Measurements from ENCODE around the gene OPN1SW. TPM values are rescaled to one million over a fixed set of nuclear protein-coding genes. Genes with fewer than 3 reads are reported as not detected.

OPN1SW gene
- total RNA-seq, 1 donor from 2014 or later: not detected

- H3K27me3 Mint-ChIP-seq: no peaks in the 10 kb centered on the region
- no peak for DNase-seq (ENCODE audit: low spot score, unreplicated experiment)
Measured at GRCh38 chr7:128812514-128813168, 37.0 kb upstream of the OPN1SW start.

GRCh38 chr7:128811631-128812430 lies 36.2 kb upstream of the OPN1SW start:
- Mint-ChIP-seq H3K4me3 (ENCODE audit: low read depth) (no peak overlapping the region), H3K9me3 (ENCODE audit: low read depth) (no peaks in the 10 kb centered on the region), H3K27ac (no peak overlapping the region), H3K27me3 (no peaks in the 10 kb centered on the region), H3K4me1 (ENCODE audit: low read depth) (peaks cover 3% of the 10 kb centered on the region), H3K36me3 (ENCODE audit: insufficient read depth) (peaks cover 10% of the 10 kb centered on the region)
- TF ChIP-seq CTCF (IDR thresholded peaks at IDR 0.05; ENCODE audit: unreplicated experiment): no peak
- no peak for DNase-seq (ENCODE audit: low spot score, unreplicated experiment)

More at GRCh38 chr7:128812514-128813168, 37.0 kb upstream of the OPN1SW start:
- Mint-ChIP-seq H3K4me3 (ENCODE audit: low read depth) (no peak overlapping the region), H3K36me3 (ENCODE audit: insufficient read depth) (peaks cover 9% of the 10 kb centered on the region), H3K27ac (no peak overlapping the region), H3K9me3 (ENCODE audit: low read depth) (no peaks in the 10 kb centered on the region), H3K4me1 (ENCODE audit: low read depth) (peaks cover 3% of the 10 kb centered on the region)
- TF ChIP-seq CTCF (IDR thresholded peaks at IDR 0.05; ENCODE audit: unreplicated experiment): no peak

- no peak for TF ChIP-seq CTCF (IDR thresholded peaks at IDR 0.05; ENCODE audit: unreplicated experiment)
- H3K36me3 Mint-ChIP-seq (ENCODE audit: insufficient read depth): peaks cover 17% of the 10 kb centered on the region
- H3K9me3 Mint-ChIP-seq (ENCODE audit: low read depth): no peaks in the 10 kb centered on the region
- peaks cover 3% of the 10 kb centered on the region for H3K4me1 Mint-ChIP-seq (ENCODE audit: low read depth)
- H3K4me3 Mint-ChIP-seq (ENCODE audit: low read depth): no peak overlapping the region
- no peak overlapping the region for H3K27ac Mint-ChIP-seq
- no peak for DNase-seq (ENCODE audit: low spot score, unreplicated experiment)
- H3K27me3 Mint-ChIP-seq: no peaks in the 10 kb centered on the region
Measured at GRCh38 chr7:128810997-128811396, 35.4 kb upstream of the OPN1SW start.

- H3K9me3 Mint-ChIP-seq (ENCODE audit: low read depth): no peaks in the 10 kb centered on the region
- H3K4me1 Mint-ChIP-seq (ENCODE audit: low read depth): peaks cover 3% of the 10 kb centered on the region
- peaks cover 17% of the 10 kb centered on the region for H3K36me3 Mint-ChIP-seq (ENCODE audit: insufficient read depth)
- H3K27ac Mint-ChIP-seq: no peak overlapping the region
- H3K4me3 Mint-ChIP-seq (ENCODE audit: low read depth): no peak overlapping the region
- TF ChIP-seq CTCF (IDR thresholded peaks at IDR 0.05; ENCODE audit: unreplicated experiment): no peak
- DNase-seq (ENCODE audit: low spot score, unreplicated experiment): no peak
- no peaks in the 10 kb centered on the region for H3K27me3 Mint-ChIP-seq
Measured at GRCh38 chr7:128810473-128810872, 34.9 kb upstream of the OPN1SW start.

- Mint-ChIP-seq H3K4me3 (ENCODE audit: low read depth) (no peak overlapping the region), H3K4me1 (ENCODE audit: low read depth) (no peaks in the 10 kb centered on the region), H3K27ac (no peak overlapping the region), H3K9me3 (ENCODE audit: low read depth) (no peaks in the 10 kb centered on the region), H3K36me3 (ENCODE audit: insufficient read depth) (peaks cover 13% of the 10 kb centered on the region), H3K27me3 (no peaks in the 10 kb centered on the region)
- no peak for DNase-seq (ENCODE audit: low spot score, unreplicated experiment)
- TF ChIP-seq CTCF (IDR thresholded peaks at IDR 0.05; ENCODE audit: unreplicated experiment): no peak
Measured at GRCh38 chr7:128809363-128809762, 33.8 kb upstream of the OPN1SW start.
